B cell (primary cell): ENCODE data around the gene TENM3. TPM values are rescaled to one million over a fixed set of nuclear protein-coding genes. Genes with fewer than 3 reads are reported as not detected.

Experiments
- ATAC-seq: fragments of 200-7000 bp; cut with Tn5 transposase; one replicate; pipeline ENCODE4 v1.10.0; 2021; ENCODE audit warnings: low read depth, mild to moderate bottlenecking, moderate number of reproducible peaks, moderate library complexity
- CTCF ChIA-PET: fragments of 350-600 bp; sonication (Branson Sonifier 250); formaldehyde crosslinking; loops from one replicate; lab custom pipeline; 2021; ENCODE audit warnings: antibody characterized with exemption, inconsistent platforms; lab: Charles Lee
- POLR2A ChIA-PET: fragments of 350-600 bp; sonication (Branson Sonifier 250); formaldehyde crosslinking; loops from one replicate; lab custom pipeline; 2021; ENCODE audit warnings: antibody characterized with exemption; lab: Charles Lee
- DNase-seq: peaks from one replicate; pipeline ENCODE4 v3.0.0; 2013
- H2AFZ ChIP-seq: 2 replicates; pipeline ENCODE4 v1.6.1; 2012; ENCODE audit warnings: mild to moderate bottlenecking, low read depth, low read length; ENCODE audit not compliant: insufficient read depth, poor library complexity, severe bottlenecking
- H3K27ac ChIP-seq, 2 donors: 1 replicate in 1 of 2; 2 replicates in 1 of 2; pipeline ENCODE4 v1.5.1; 2012 to 2013; ENCODE audit warnings: low read length in 2 of 2, mild to moderate bottlenecking in 2 of 2, moderate library complexity in 1 of 2
- H3K27me3 ChIP-seq, 4 experiments: fragments of 200-600 bp in 1 of 4; sonication (generic) in 1 of 4; replicated peaks in 1 of 4; 1 replicate in 2 of 4; 2 replicates in 2 of 4; pipeline versions ENCODE4 v1.6.1 to v1.7.0; 2013 to 2016; ENCODE audit warnings: low read length in 3 of 4, mild to moderate bottlenecking in 2 of 4, mixed read lengths in 1 of 4, moderate library complexity in 1 of 4; ENCODE audit not compliant: insufficient read depth in 4 of 4, control insufficient read depth in 3 of 4; ENCODE audit errors: control extremely low read depth in 1 of 4
- H3K36me3 ChIP-seq, 2 experiments: replicated peaks in 1 of 2; 1 replicate in 1 of 2; 2 replicates in 1 of 2; pipeline versions ENCODE4 v1.6.1 to v1.7.1; 2013; ENCODE audit warnings: low read length in 1 of 2; ENCODE audit not compliant: insufficient read depth in 2 of 2, control insufficient read depth in 1 of 2; ENCODE audit errors: control extremely low read depth in 1 of 2, extremely low read depth in 1 of 2
- H3K4me1 ChIP-seq, 2 donors: fragments of 200-600 bp in 1 of 2; sonication (generic) in 1 of 2; 1 replicate in 1 of 2; 2 replicates in 1 of 2; pipeline versions ENCODE4 v1.5.1 to v1.6.1; 2013 to 2017; ENCODE audit warnings: low read length in 2 of 2; ENCODE audit not compliant: control insufficient read depth in 2 of 2, insufficient read depth in 2 of 2
- H3K4me2 ChIP-seq: replicated peaks from 2 replicates; pipeline ENCODE3; 2012; ENCODE audit warnings: mild to moderate bottlenecking, low read depth, low read length; ENCODE audit not compliant: poor library complexity, severe bottlenecking
- H3K4me3 ChIP-seq, 5 experiments: fragments of 200-600 bp in 1 of 5; sonication (generic) in 1 of 5; 1 replicate in 3 of 5; 2 replicates in 2 of 5; pipeline versions ENCODE4 v1.5.1 to v1.7.0; 2011 to 2016; ENCODE audit warnings: low read length in 4 of 5, mild to moderate bottlenecking in 4 of 5, low read depth in 2 of 5, control low read depth in 1 of 5, moderate library complexity in 1 of 5; ENCODE audit not compliant: insufficient read depth in 1 of 5; ENCODE audit errors: control extremely low read depth in 1 of 5, extremely low read depth in 1 of 5
- H3K79me2 ChIP-seq: fragments of 200-600 bp; sonication (generic); one replicate; pipeline ENCODE4 v1.6.0; 2016; ENCODE audit warnings: low read length; ENCODE audit not compliant: control insufficient read depth, insufficient read depth
- H3K9ac ChIP-seq: fragments of 200-600 bp; sonication (generic); 2 replicates; pipeline ENCODE4 v1.6.1; 2017; ENCODE audit warnings: mild to moderate bottlenecking, low read length, moderate library complexity
- H3K9me3 ChIP-seq, 3 donors: one replicate each; pipeline versions ENCODE4 v1.6.1 to v1.7.1; 2013; ENCODE audit warnings: low read length in 2 of 3; ENCODE audit not compliant: control insufficient read depth in 2 of 3, insufficient read depth in 1 of 3; ENCODE audit errors: control extremely low read depth in 1 of 3
- H4K20me1 ChIP-seq: 2 replicates; pipeline ENCODE4 v1.6.0; 2012; ENCODE audit warnings: mild to moderate bottlenecking, low read length; ENCODE audit not compliant: insufficient read depth, control insufficient read depth, poor library complexity, severe bottlenecking
- H3K27ac Mint-ChIP-seq: one replicate; pipeline ENCODE4 v1.8.0; 2021; ENCODE audit warnings: mixed read lengths
- H3K27me3 Mint-ChIP-seq: one replicate; pipeline ENCODE4 v1.8.0; 2021; ENCODE audit warnings: mixed read lengths
- H3K4me1 Mint-ChIP-seq: one replicate; pipeline ENCODE4 v1.8.0; 2021; ENCODE audit warnings: mixed read lengths
- H3K4me3 Mint-ChIP-seq: one replicate; pipeline ENCODE4 v1.8.0; 2021; ENCODE audit warnings: mixed read lengths
- H3K9me3 Mint-ChIP-seq: one replicate; pipeline ENCODE4 v1.8.0; 2022; ENCODE audit warnings: mixed read lengths; ENCODE audit not compliant: insufficient read depth
- CTCF ChIP-seq: fragments of 200-600 bp; IDR thresholded peaks from one replicate; pipeline ENCODE4 v1.8.0; 2022; ENCODE audit warnings: antibody characterized with exemption, mild to moderate bottlenecking
- EZH2 ChIP-seq: IDR thresholded peaks from 2 replicates; pipeline ENCODE4 v1.6.1; 2012; ENCODE audit warnings: borderline replicate concordance, low read depth, mild to moderate bottlenecking, moderate library complexity, low read length; ENCODE audit not compliant: insufficient read depth, poor library complexity, severe bottlenecking
- WGBS: methylation state at CpG from one replicate; pipeline ENCODE4 v1.1.5; 2013; ENCODE audit warnings: missing lambda C conversion rate; ENCODE audit not compliant: insufficient coverage; 5-methylcytosine and 5-hydroxymethylcytosine counted together
- intact Hi-C: fragments of 100-400 bp; cut with micrococcal nuclease; formaldehyde crosslinking; loops from one replicate; pipeline ENCODE4 v1.10.0; 2022
- polyA plus RNA-seq: library from polyadenylated mRNA; depleted of rRNA; stranded (reverse); fragments of >200 nt; gene quantifications from 2 replicates; pipeline ENCODE4 v1.2.3, GENCODE V29; 2012
- total RNA-seq, 2 donors: library from RNA; stranded (reverse); fragments of 120-200 nt in 1 of 2; gene quantifications; 1 replicate in 1 of 2; 2 replicates in 1 of 2; pipeline versions ENCODE4 v1.2.3 to v1.2.4, GENCODE V29; 2013 to 2022

Gene TENM3
- total and polyA plus RNA-seq, 2 donors (not counting 1 experiment from before 2014, with no cell fraction given), result not detected

GRCh38 chr4:182435401-182435800 is 192.2 kb downstream of the TENM3 start:
- WGBS, result 83% methylated on average over 1 of the region's 4 CpGs
- Histone ChIP-seq H3K4me2 (no peak overlapping the region), H3K27me3 (no peaks in the 10 kb centered on the region), H3K79me2 (no peaks in the 10 kb centered on the region), H3K9me3 (peaks cover 0 to 4% (median 0%) of the 10 kb centered on the region in 3 donors), H3K4me3 (no peak overlapping the region), H3K27ac (no peak overlapping the region), H3K36me3 (no peaks in the 10 kb centered on the region), H3K9ac (no peak overlapping the region), H2AFZ (no peak overlapping the region), H3K4me1 (no peaks in the 10 kb centered on the region), H4K20me1 (no peaks in the 10 kb centered on the region)
- TF ChIP-seq CTCF (no peak), EZH2 (no peak)
- peaks cover 1% of the 10 kb centered on the region for H3K27me3 Mint-ChIP-seq
- no peak overlapping the region for H3K27ac Mint-ChIP-seq
- no peaks in the 10 kb centered on the region for H3K9me3 Mint-ChIP-seq
- DNase-seq, result no peak
- no peak overlapping the region for H3K4me3 Mint-ChIP-seq
- ChIA-PET POLR2A (no interaction called here), CTCF (no interaction called here)
- no peak for ATAC-seq
- no peaks in the 10 kb centered on the region for H3K4me1 Mint-ChIP-seq
- intact Hi-C loops, result no loop called here

GRCh38 chr4:182443070-182443469 is 199.9 kb downstream of the TENM3 start:
- H3K9ac ChIP-seq, result no peak overlapping the region
- H3K9me3 ChIP-seq, result peaks cover 0 to 4% (median 2%) of the 10 kb centered on the region in 3 donors
- peaks cover 0 to 1% of the 10 kb centered on the region in 2 donors for H3K4me1 ChIP-seq
- no peak overlapping the region for H3K27ac Mint-ChIP-seq
- H3K36me3 ChIP-seq, result no peaks in the 10 kb centered on the region
- no peak overlapping the region for H3K4me3 Mint-ChIP-seq
- no peaks in the 10 kb centered on the region for H3K79me2 ChIP-seq
- peaks cover 0 to 12% (median 0%) of the 10 kb centered on the region in 4 experiments for H3K27me3 ChIP-seq
- peaks cover 5% of the 10 kb centered on the region for H3K4me1 Mint-ChIP-seq
- no peak for ATAC-seq
- POLR2A ChIA-PET, result no interaction called here
- TF ChIP-seq CTCF (no peak), EZH2 (no peak)
- CTCF ChIA-PET, result no interaction called here
- intact Hi-C loops, result no loop called here
- H3K27ac ChIP-seq, result no peak overlapping the region
- no peaks in the 10 kb centered on the region for H3K9me3 Mint-ChIP-seq
- DNase-seq, result no peak
- no peak overlapping the region for H2AFZ ChIP-seq
- no peaks in the 10 kb centered on the region for H4K20me1 ChIP-seq
- no peak overlapping the region for H3K4me2 ChIP-seq
- no peak overlapping the region for H3K4me3 ChIP-seq
- H3K27me3 Mint-ChIP-seq, result peaks cover 26% of the 10 kb centered on the region
